Neural crest cell (in vitro differentiated cells): ENCODE results near the gene HTD2. TPM values are rescaled to one million over a fixed set of nuclear protein-coding genes. Genes with fewer than 3 reads are reported as not detected.

ENCODE experiments used
- DNase-seq: peaks from one replicate; pipeline ENCODE4 v3.0.0; 2021; ENCODE audit warnings: low read depth, mixed read lengths, low spot score
- H3K27ac Mint-ChIP-seq: one replicate; pipeline ENCODE4 v1.8.0; 2021; ENCODE audit warnings: mild to moderate bottlenecking, mixed read lengths; ENCODE audit not compliant: unreplicated experiment
- H3K27me3 Mint-ChIP-seq: 2 replicates; pipeline ENCODE4 v1.8.0; 2021; ENCODE audit warnings: low read depth, mild to moderate bottlenecking, mixed read lengths
- H3K36me3 Mint-ChIP-seq: 2 replicates; pipeline ENCODE4 v1.8.0; 2021; ENCODE audit warnings: low read depth, mild to moderate bottlenecking, mixed read lengths
- H3K4me1 Mint-ChIP-seq: 2 replicates; pipeline ENCODE4 v1.8.0; 2021; ENCODE audit warnings: mixed read lengths
- H3K4me3 Mint-ChIP-seq: one replicate; pipeline ENCODE4 v1.8.0; 2021; ENCODE audit warnings: mild to moderate bottlenecking, mixed read lengths
- H3K9me3 Mint-ChIP-seq: 2 replicates; pipeline ENCODE4 v1.8.0; 2021; ENCODE audit warnings: mixed read lengths
- total RNA-seq: library from RNA; stranded (reverse); gene quantifications from 2 replicates; pipeline ENCODE4 v1.2.1, GENCODE V29; 2021
- TF ChIP-seq, protein P1 (sequence below): fragments of 200-600 bp; sonication (generic); conservative IDR thresholded peaks from 2 replicates; pipeline ENCODE4 v1.5.0; 2021; ENCODE audit warnings: antibody characterized with exemption, mild to moderate bottlenecking

HTD2 gene
- total RNA-seq, 1 donor from 2014 or later: 11.3 TPM

GRCh38 chr3:58332575-58333188, 26.4 kb downstream of the HTD2 start, which contains the start of gene PXK:
Gene PXK, plus strand, starts transcription at chr3:58332892. Its CDS starts 97 bp downstream, at chr3:58332989.
- H3K27me3 Mint-ChIP-seq: peaks cover 61% of the 10 kb centered on the region
- no peaks in the 10 kb centered on the region for H3K9me3 Mint-ChIP-seq
- peaks cover 23% of the 10 kb centered on the region for H3K4me1 Mint-ChIP-seq
- H3K36me3 Mint-ChIP-seq: no peaks in the 10 kb centered on the region
- TF ChIP-seq, protein P1, sequence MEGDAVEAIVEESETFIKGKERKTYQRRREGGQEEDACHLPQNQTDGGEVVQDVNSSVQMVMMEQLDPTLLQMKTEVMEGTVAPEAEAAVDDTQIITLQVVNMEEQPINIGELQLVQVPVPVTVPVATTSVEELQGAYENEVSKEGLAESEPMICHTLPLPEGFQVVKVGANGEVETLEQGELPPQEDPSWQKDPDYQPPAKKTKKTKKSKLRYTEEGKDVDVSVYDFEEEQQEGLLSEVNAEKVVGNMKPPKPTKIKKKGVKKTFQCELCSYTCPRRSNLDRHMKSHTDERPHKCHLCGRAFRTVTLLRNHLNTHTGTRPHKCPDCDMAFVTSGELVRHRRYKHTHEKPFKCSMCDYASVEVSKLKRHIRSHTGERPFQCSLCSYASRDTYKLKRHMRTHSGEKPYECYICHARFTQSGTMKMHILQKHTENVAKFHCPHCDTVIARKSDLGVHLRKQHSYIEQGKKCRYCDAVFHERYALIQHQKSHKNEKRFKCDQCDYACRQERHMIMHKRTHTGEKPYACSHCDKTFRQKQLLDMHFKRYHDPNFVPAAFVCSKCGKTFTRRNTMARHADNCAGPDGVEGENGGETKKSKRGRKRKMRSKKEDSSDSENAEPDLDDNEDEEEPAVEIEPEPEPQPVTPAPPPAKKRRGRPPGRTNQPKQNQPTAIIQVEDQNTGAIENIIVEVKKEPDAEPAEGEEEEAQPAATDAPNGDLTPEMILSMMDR: no peak
- peak; percentile 58 for DNase-seq
- H3K4me3 Mint-ChIP-seq: peak within 1 kb of the TSS; percentile 92
- no peak within 1 kb of the TSS for H3K27ac Mint-ChIP-seq

DNA sequence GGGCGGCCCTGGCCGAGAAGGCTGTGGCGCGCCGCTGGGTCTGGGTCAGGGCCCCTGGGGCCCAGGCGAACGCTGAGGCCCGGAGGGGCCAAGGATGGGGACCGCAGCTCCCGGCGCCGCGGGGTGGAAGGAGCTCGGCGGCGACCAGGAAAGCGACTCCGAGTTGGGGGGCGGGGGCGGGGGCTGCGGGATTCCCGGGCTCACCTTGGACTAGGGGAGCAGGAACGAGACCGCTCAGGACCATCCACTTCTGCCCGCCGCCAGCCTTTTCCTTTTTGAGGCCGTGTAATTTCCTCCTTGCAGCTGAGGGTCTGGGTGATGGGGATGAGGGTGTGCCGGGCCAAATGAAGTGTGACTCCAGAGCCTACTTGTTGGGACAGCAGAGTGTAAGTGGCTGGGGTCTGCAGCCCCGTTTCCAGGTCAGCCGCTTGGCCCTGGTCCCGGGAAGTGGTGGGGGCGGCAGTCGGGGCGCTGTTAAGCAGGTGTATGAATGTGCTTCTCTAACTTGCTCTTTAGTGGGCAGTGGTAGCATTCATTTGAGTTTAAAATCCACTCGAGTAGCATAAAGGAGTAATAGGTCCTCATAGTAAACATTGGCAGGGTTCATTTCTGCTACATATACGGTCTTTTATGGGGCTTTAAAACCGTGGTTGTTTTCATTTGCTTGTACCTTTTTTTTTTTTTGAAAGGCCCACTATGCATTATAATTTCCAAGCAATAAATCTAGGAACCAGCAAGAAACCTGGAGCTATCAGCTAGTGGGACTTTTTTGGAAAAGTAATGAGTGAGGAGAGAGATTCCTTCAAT, 27.1 kb downstream of the HTD2 start:
- DNase-seq: peak; percentile 12
- Mint-ChIP-seq H3K4me1 (peaks cover 23% of the 10 kb centered on the region), H3K27me3 (peaks cover 62% of the 10 kb centered on the region), H3K27ac (no peak overlapping the region), H3K36me3 (no peaks in the 10 kb centered on the region), H3K9me3 (no peaks in the 10 kb centered on the region), H3K4me3 (peak overlapping the region; percentile 92)
- TF ChIP-seq, protein P1: no peak

GRCh38 chr3:58334013-58334321, 27.6 kb downstream of the HTD2 start:
- peaks cover 23% of the 10 kb centered on the region for H3K4me1 Mint-ChIP-seq
- no peak for DNase-seq
- no peaks in the 10 kb centered on the region for H3K9me3 Mint-ChIP-seq
- TF ChIP-seq, protein P1: no peak
- no peak overlapping the region for H3K27ac Mint-ChIP-seq
- H3K27me3 Mint-ChIP-seq: peaks cover 64% of the 10 kb centered on the region
- H3K36me3 Mint-ChIP-seq: no peaks in the 10 kb centered on the region
- H3K4me3 Mint-ChIP-seq: peak overlapping the region; percentile 92

GRCh38 chr3:58334506-58334884, 28.2 kb downstream of the HTD2 start:
- Mint-ChIP-seq H3K9me3 (no peaks in the 10 kb centered on the region), H3K4me3 (peak overlapping the region; percentile 28), H3K27me3 (peaks cover 63% of the 10 kb centered on the region), H3K36me3 (no peaks in the 10 kb centered on the region), H3K27ac (no peak overlapping the region), H3K4me1 (peaks cover 23% of the 10 kb centered on the region)
- TF ChIP-seq, protein P1: no peak
- no peak for DNase-seq

GRCh38 chr3:58335652-58335947, 29.3 kb downstream of the HTD2 start:
- H3K9me3 Mint-ChIP-seq: no peaks in the 10 kb centered on the region
- peaks cover 23% of the 10 kb centered on the region for H3K4me1 Mint-ChIP-seq
- peaks cover 56% of the 10 kb centered on the region for H3K27me3 Mint-ChIP-seq
- no peak overlapping the region for H3K4me3 Mint-ChIP-seq
- H3K36me3 Mint-ChIP-seq: no peaks in the 10 kb centered on the region
- TF ChIP-seq, protein P1: no peak
- DNase-seq: no peak
- no peak overlapping the region for H3K27ac Mint-ChIP-seq
